Hematopoietic multipotent progenitor cell treated with erythropoietin and hydrocortisone succinate and interleukin-3 and kit ligand, for 6 days (in vitro differentiated cells): ENCODE results near the gene NPAS3.

ENCODE experiments used
- DNase-seq: peaks from one replicate; pipeline ENCODE4 v3.0.0-alpha.2; 2015

The NPAS3 gene

DNA sequence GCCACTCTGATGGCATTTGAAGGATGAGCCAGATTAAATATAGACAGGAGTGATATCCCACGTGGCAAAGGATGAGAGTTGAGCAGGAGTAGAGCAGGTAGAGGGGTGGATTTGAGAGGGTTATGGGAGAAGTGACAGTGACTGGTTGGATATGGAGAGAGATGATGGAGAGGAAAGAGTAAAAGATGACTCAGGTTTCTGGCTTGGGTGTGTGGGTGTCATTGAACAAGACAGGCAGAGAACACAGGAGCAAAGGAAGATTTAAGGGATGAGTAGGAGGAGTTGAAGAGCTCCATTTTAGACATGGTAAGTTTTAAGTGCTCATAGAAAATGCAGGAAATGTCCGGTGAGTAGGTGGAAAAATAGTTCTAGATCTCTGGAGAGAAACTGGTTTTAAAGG, 875.3 kb downstream of the NPAS3 start:
- no peak for DNase-seq

DNA sequence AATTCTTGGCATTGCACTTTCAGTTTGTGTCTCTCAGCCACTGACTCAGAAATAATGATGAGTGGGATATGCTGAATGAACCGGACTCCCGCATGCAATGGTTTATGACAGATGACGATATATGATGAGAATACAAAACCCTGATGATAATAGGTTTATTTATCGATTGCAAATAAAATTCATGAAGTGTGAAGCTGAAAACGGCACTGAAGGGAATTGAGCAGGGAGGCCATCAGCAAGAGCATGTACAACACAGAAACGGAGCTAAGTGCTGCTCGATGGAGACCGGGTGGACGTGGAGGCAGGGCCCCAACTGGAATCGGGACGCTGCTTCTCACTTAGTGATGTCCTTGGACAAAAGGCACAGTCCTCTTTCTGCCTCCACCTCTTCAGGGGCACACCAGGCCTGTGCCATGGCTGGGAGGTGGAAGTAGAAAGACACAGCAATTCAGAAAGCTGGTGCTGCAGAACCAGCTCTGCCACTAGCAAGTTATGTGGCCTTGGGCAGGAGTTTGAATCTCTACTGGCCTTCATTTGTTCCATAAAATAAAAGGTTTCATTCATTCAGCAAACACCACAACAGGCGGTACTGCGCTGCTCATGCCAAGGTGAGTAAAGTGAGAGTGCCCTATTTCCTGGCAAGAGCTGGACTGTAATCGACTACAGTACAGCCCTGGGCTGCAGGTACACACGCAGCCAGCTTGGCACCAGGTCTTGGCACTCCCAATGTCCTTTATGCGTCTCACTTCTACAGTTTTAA, 895.2 kb downstream of the NPAS3 start:
- no peak for DNase-seq

- no peak for DNase-seq
These were observed 896.0 kb downstream of the NPAS3 start for GRCh38 chr14:33834466-33835260.

GRCh38 chr14:33835261-33835655, 896.6 kb downstream of the NPAS3 start:
- no peak for DNase-seq

- no peak for DNase-seq
These were observed 897.0 kb downstream of the NPAS3 start for GRCh38 chr14:33835677-33836076.

- DNase-seq: peak; percentile 90
These were observed 897.7 kb downstream of the NPAS3 start for GRCh38 chr14:33836203-33836899.

DNA sequence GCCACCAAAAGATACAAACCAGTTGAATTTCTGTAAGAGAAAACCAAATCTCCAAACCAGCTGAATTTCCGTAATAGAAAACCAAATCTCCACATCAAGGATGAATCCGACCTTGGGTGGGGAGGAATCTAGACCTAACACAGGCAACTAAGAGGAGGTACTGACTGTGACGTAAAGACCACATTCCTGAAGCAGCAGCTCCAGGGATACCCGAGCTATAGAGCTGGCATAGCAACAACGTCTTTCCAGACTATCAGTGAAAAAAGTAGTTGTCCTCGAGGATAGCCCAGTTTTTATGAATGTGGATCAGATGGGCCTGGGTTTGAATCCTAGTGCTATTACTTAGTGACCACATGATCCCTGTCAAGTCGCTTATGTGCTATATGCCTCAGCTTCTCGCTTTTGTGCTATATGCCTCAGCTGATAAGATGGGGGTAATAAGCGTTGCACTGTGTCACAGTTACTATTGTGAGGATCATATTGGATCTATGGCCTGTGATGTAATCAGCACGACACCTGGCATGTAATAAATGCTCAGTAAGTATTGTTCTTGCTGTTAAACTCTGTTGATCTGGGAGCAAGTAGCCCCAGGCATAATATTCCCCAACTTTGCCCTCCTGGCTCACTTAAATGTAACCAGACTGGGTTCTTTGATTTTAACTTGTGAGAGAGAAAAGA, 898.4 kb downstream of the NPAS3 start:
- no peak for DNase-seq

DNA sequence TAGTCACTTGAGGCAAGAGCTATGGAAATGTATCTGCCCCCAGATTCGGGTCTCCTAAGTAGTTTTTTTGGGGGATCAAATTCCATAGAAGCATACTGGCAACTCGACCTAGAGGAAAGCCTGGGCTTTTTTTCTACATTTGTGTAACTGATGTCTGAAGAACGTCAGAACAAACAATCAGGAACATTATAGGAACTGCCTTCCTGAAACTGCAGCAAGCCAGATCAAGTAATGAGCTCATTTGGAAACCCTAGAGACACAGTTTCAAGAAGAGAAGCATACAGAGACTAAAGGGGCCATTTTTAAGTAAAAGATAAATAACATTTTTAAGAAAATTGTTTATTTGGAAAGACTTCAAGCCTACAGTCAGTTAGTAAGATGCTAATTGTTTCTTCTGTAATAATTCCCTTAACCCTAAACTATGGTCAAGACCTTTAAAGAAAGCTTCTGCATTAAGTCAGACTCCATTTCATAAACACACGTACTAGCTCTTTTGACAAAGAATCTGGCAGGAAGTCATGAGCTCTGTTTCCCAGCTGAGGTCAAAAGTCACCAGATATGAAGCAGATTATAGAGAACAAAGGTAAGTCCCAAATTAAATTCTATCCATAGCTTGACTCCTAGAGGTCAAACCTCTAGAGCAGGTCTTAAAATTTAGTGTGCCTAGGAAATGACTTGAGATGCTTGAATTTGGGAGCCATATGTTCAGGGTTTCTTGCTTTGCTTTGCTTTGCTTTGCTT, 899.4 kb downstream of the NPAS3 start:
- DNase-seq: no peak

DNA sequence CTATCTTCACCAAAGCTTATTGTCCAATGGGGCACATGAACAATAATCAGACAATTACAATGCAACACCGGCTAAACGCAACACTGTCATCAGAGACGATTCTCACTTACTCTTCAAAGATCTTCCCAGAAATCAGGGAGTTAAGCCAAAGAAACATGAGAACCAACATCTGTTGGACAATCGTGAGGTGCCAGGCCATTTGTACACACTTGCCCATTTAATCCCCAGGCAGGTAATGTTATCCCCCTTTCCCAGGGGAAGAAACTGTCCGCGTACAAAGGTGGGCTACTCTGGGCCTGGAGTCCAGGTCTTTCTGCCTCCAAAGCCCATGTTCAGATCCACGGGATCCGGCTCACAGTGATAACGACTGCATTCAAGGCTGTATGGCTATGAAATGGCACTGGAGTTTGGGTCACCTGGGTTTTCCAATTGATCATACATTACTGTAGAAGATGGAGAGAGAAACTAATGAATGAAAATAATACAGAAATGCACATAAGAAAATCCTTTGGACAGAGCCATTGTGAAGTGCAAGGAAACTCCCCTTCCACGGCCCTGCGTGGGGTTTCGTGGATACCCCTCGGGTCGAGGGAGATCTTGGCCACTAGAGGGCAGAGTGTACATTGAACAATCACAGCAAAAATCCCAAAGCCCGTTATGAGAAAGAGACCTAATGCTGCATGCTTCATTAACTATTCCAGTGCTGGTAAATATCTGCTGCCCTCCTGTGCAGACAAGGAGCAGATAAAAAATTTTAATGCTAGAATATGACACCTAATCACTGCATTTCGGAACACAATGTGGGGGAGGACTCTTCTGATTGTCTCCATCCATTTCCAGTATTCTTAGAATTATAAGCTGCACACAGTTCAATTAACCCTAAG, 900.8 kb downstream of the NPAS3 start:
- peak; percentile 85 for DNase-seq

GRCh38 chr14:33840797-33841196, 902.1 kb downstream of the NPAS3 start:
- DNase-seq: no peak

DNA sequence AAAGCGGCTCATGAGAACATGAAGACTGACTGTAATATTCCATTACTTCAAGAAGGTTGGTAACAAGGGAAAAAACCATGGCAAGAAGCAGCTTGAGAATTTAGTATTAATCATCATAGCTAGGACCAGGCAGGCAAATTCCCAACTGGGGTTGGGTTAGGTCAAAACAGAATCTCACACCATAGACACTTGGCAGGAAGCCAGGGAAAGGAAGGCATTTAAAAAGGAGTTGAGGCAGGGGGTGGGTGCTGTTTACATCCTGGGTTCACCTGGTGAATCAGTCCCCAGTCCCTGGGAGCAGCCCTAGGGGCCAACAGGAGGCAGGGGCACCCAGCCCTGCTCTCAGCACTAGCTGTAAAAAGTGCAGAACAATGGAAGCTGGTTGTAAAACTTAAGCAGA, 903.6 kb downstream of the NPAS3 start:
- DNase-seq: no peak

- DNase-seq: no peak
These were observed 905.4 kb downstream of the NPAS3 start for GRCh38 chr14:33844118-33844517.

DNA sequence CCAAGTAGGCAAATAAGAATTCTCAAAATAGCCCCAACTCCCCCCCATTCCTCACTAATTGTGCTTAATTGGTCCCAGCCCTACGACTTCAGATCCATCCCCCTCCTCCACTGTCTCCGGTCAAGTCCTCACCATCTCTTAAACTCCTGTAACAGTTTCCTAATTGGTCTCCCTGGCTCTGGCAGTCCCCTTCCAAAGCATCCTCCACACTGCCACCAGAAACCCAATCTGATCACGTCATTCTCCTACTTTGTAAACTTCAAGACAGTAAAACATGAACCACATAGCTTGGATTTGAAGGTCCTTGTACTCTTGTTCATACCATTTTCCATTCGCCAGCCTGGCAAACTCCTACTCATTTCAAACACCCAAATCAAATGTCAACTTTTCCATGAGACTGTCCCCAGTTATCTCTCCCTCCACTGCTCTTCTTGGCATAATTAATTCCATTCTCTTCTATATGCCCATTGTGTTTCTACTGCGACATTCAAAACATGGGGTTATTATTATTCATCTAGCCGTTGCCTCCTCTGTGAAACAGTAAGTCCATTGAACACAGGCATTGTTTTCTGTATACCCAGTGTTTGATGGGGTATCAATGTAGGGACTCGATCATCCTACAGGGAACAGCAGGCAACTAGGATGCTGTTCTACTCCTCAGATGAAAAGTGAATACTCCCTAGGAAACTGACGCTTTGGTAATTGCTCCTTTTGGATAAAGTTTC, 907.6 kb downstream of the NPAS3 start:
- no peak for DNase-seq

DNA sequence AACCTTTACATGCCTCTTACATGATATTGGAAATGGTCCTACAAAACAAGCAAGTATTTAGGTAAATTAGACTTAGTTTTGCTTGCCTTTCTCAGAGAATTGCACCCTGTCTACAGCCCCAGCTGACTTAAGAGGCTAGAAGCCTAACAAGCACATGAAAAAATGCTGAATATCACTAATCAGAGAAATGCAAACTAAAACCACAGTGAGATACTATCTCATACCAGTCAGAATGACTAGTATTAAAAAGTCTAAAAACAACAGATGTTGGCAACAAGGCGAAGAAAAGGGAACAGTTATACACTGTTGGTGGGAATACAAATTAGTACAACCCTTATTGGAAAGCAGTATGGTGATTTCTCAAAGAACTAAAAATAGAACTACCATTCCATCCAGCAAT, 908.4 kb downstream of the NPAS3 start:
- peak; percentile 21 for DNase-seq

GRCh38 chr14:33848009-33848408, 909.3 kb downstream of the NPAS3 start:
- no peak for DNase-seq

DNA sequence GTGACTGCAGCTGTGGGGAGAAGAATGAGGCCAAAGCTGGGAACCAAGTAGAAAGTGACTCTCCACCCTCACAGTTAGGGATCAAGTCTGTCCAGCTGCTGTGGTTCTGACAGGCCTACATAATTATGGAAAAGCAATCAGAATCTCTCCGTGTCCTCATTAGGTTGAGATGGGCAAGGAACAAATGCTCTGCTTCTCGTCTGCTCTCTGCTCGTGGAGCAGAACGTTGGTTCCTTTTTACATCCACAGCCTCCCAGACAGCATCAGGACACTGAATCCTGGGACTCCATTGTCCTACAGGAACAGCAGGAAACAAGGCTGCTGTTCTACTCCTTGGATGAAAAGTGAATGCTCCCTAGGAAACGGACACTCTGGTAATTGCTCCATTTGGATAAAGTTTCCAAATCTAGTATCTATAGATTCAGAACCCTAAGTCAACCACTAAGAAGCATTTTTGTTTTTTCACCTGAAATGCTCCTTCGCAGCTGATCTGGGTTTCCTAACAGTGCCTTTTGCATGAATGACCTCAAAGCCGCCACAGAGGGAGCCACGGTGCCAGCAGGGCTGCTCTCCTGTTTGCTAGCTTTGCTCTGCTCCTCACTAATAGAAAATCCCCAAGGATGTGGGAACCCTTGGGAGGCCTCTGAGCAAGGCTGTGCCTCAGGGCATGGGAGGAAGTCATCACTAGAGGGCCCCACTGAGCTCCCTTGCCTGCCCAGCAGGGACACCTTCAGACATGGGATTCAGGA, 910.2 kb downstream of the NPAS3 start:
- DNase-seq: peak; percentile 63

DNA sequence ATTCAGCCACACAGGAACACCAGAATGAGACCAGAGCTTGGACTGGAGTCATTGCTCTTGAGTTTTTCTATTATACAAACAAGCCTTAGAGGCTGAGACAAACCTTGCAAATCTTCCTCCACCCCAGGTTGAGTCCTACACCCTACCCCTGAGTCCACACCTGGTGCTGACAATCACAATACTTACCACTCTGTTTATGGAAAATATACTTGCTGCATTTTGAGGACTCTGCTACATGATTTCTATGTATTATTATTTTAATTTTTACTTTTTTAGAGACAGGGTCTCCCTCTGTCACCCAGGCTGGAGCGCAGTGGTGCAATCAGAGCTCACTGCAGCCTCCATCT, 910.7 kb downstream of the NPAS3 start:
- no peak for DNase-seq

- no peak for DNase-seq
These were observed 912.1 kb downstream of the NPAS3 start for GRCh38 chr14:33850826-33851225.

- no peak for DNase-seq
These were observed 912.7 kb downstream of the NPAS3 start for GRCh38 chr14:33851366-33851765.

GRCh38 chr14:33851931-33852330, 913.3 kb downstream of the NPAS3 start:
- DNase-seq: no peak
